Activated T-cell treated with anti-CD3 and anti-CD28 coated beads, Interleukin-2, amount 50 U/mL, for 24 hours (primary cell): ENCODE measurements around the gene TRPM5.

Source experiments
- DNase-seq: peaks from one replicate; pipeline ENCODE4 v3.0.0-alpha.2; 2020
- H3K27ac Mint-ChIP-seq: 2 replicates; pipeline ENCODE4 v1.8.0; 2020; ENCODE audit warnings: mild to moderate bottlenecking, mixed read lengths
- H3K27me3 Mint-ChIP-seq: 2 replicates; pipeline ENCODE4 v1.8.0; 2020; ENCODE audit warnings: mixed read lengths
- H3K36me3 Mint-ChIP-seq: 2 replicates; pipeline ENCODE4 v1.8.0; 2020; ENCODE audit warnings: low read depth, mixed read lengths
- H3K4me1 Mint-ChIP-seq: 2 replicates; pipeline ENCODE4 v1.8.0; 2020; ENCODE audit warnings: low read depth, mixed read lengths
- H3K4me3 Mint-ChIP-seq: 2 replicates; pipeline ENCODE4 v1.8.0; 2020; ENCODE audit warnings: mild to moderate bottlenecking, moderate library complexity, mixed read lengths
- H3K9me3 Mint-ChIP-seq: 2 replicates; pipeline ENCODE4 v1.8.0; 2020; ENCODE audit warnings: mixed read lengths

Gene TRPM5

DNA sequence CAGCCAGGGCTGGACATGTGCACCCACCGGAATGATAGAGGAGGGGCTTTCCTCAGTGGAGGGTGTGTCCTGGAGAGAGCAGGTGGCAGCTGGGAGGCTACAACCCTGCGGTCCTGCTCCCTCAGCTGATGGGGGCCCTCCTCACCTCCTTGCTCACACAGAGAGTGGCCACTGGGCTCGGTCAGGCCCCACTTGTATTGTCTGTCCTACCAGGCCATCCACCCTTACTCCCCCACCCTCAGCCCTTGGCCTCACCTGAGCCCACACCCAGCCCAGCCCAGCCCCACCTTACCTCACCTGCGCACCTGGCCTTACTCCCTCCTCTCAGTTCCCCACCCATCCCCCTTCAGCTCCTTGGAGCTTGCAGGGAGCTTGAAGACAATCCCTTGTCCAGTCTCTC, 3.1 kb downstream of the TRPM5 start:
- Mint-ChIP-seq H3K27ac (no peak overlapping the region), H3K27me3 (peaks cover 4% of the 10 kb centered on the region), H3K4me1 (peaks cover 20% of the 10 kb centered on the region), H3K9me3 (peaks cover 4% of the 10 kb centered on the region), H3K36me3 (no peaks in the 10 kb centered on the region), H3K4me3 (no peak overlapping the region)
- DNase-seq, result no peak

DNA sequence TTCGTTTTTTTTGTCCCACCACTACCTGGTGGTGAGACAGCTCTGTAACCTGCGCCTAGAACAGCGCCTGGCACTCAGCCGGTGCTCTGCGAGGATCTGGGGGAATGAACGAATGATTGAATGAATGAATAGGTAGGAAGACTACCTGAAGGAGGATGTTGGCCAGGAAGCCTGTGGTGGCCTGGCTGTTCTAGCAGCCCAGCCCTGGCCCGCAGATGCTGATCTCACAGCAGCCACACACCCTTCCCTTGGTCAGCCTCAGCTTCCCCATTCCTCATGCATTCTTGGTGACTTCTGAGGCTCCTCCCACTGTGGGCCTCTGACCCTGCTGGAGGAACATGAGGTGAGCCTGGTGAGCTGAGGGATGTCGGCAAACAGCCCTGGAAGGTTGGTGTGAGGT, 3.7 kb downstream of the TRPM5 start:
- no peak overlapping the region for H3K4me3 Mint-ChIP-seq
- H3K9me3 Mint-ChIP-seq, result peaks cover 4% of the 10 kb centered on the region
- H3K36me3 Mint-ChIP-seq, result no peaks in the 10 kb centered on the region
- no peak overlapping the region for H3K27ac Mint-ChIP-seq
- peaks cover 4% of the 10 kb centered on the region for H3K27me3 Mint-ChIP-seq
- peaks cover 17% of the 10 kb centered on the region for H3K4me1 Mint-ChIP-seq
- no peak for DNase-seq

DNA sequence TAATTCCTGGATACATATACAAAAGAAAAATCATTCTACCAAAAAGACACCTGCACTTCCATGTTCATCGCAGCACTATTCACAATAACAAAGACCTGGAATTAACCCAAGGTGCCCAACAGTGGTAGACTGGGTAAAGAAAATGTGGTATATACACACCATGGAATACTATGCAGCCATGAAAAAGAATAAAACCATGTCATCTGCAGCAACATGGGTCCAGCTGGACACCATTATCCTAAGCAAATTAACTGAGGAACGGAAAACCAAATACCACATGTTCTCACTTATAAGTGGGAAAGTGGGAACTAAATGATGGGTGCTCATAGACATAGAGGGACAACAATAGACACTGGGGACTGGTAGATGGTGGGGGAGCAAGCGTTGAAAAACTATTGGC, 4.5 kb downstream of the TRPM5 start:
- no peak overlapping the region for H3K27ac Mint-ChIP-seq
- peaks cover 14% of the 10 kb centered on the region for H3K4me1 Mint-ChIP-seq
- H3K4me3 Mint-ChIP-seq, result no peak overlapping the region
- no peaks in the 10 kb centered on the region for H3K36me3 Mint-ChIP-seq
- DNase-seq, result no peak
- H3K27me3 Mint-ChIP-seq, result peaks cover 4% of the 10 kb centered on the region
- peaks cover 4% of the 10 kb centered on the region for H3K9me3 Mint-ChIP-seq

DNA sequence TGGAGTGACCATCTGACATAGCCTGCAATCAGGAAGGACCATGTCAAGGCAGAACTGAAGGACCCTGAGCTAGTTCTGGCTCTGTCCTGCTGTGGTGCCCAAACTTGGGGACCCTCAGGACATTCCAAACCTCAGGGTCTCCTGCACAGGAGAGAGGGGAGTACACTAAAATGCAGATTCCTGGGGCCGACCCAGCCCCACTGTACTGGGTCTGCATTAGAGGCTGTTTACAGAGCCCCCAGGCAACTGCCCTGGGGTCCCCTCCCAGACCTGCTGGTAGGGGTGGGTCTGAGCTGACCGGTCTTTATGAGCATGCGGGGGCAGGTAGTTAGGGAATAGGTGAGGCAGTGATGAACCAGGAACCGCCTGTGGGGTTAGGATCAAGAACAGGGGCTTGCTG, 6.8 kb downstream of the TRPM5 start:
- Mint-ChIP-seq H3K27ac (no peak overlapping the region), H3K4me1 (peaks cover 3% of the 10 kb centered on the region), H3K36me3 (no peaks in the 10 kb centered on the region), H3K4me3 (no peak overlapping the region), H3K27me3 (no peaks in the 10 kb centered on the region), H3K9me3 (peaks cover 4% of the 10 kb centered on the region)
- no peak for DNase-seq

GRCh38 chr11:2436521-2437031, 7.7 kb downstream of the TRPM5 start:
- Mint-ChIP-seq H3K27ac (no peak overlapping the region), H3K27me3 (no peaks in the 10 kb centered on the region), H3K4me1 (no peaks in the 10 kb centered on the region), H3K4me3 (no peak overlapping the region), H3K9me3 (peaks cover 4% of the 10 kb centered on the region), H3K36me3 (no peaks in the 10 kb centered on the region)
- DNase-seq, result no peak

- H3K4me1 Mint-ChIP-seq, result no peaks in the 10 kb centered on the region
- DNase-seq, result no peak
- no peaks in the 10 kb centered on the region for H3K36me3 Mint-ChIP-seq
- peaks cover 4% of the 10 kb centered on the region for H3K9me3 Mint-ChIP-seq
- H3K4me3 Mint-ChIP-seq, result no peak overlapping the region
- no peaks in the 10 kb centered on the region for H3K27me3 Mint-ChIP-seq
- no peak overlapping the region for H3K27ac Mint-ChIP-seq
Measured at GRCh38 chr11:2436013-2436520, 8.2 kb downstream of the TRPM5 start.

DNA sequence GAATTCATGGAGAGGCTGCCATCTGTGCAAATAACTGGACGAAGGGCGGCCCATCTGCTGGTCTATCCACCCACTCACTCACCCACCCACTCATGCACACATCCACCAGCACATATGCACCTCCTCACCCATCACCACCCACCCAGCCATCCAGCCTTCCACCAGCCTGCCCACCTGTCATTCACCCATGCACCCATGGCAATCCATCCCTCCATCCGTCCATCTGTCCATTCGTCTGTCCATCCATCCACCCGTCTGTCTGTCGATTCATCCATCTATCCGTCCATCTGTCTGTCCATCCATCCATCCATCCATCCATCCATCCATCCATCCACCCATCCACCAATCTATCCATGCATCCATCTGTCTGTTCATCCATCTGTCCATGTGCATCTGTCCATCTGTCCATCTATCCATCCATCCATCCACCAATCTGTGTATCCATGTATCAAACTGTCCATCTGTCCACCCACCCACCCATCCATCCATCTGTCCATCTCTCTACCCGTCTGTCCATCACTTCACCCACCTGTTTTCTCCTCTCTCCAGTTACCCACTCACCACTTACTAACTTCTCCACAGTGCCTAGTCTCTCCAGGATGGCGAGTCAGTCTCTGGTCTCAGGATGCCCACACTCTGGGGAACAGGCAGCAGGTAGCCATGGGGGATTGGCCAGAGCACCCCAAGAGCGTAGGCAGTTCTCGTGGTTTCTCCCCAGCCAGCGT, 8.9 kb downstream of the TRPM5 start:
- Mint-ChIP-seq H3K36me3 (no peaks in the 10 kb centered on the region), H3K4me1 (no peaks in the 10 kb centered on the region), H3K9me3 (peaks cover 4% of the 10 kb centered on the region), H3K27me3 (no peaks in the 10 kb centered on the region), H3K27ac (no peak overlapping the region), H3K4me3 (no peak overlapping the region)
- DNase-seq, result no peak

DNA sequence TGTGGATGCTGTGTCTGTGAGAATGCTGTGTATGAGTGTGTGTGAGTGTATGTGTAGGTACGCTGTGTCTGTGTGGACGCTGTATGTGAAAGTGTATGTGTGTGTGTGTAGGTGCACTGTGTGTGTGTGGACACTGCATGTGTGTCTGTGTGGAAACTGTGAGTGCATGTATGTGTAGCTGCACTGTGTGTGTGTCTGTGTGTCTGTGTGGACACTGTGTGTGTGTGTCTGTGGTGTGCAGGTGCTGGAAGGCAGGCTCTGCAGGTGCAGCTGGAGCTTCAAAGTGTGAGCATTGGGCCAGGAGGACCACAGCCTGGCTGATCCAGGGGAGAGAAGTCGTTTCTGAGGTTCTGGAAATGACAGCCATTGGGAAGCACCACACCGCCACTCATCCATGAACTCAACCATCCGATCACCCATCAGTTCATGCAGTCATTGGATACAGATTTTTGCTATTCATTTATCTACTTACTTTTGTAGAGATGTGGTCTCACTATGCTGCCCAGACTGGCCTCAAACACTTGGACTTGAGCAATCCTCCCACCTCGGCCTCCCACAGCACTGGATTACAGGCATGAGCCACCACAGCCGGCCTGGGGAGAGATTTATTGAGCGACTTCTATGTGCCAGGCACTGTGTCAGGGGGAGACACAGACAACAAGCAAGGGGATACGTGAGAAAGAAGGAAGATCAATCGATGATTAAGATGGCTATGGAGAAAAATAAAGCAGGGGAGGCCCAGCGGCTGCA, 9.6 kb downstream of the TRPM5 start:
- no peaks in the 10 kb centered on the region for H3K36me3 Mint-ChIP-seq
- no peak overlapping the region for H3K27ac Mint-ChIP-seq
- no peak overlapping the region for H3K4me3 Mint-ChIP-seq
- no peak for DNase-seq
- H3K9me3 Mint-ChIP-seq, result no peaks in the 10 kb centered on the region
- no peaks in the 10 kb centered on the region for H3K27me3 Mint-ChIP-seq
- no peaks in the 10 kb centered on the region for H3K4me1 Mint-ChIP-seq

DNA sequence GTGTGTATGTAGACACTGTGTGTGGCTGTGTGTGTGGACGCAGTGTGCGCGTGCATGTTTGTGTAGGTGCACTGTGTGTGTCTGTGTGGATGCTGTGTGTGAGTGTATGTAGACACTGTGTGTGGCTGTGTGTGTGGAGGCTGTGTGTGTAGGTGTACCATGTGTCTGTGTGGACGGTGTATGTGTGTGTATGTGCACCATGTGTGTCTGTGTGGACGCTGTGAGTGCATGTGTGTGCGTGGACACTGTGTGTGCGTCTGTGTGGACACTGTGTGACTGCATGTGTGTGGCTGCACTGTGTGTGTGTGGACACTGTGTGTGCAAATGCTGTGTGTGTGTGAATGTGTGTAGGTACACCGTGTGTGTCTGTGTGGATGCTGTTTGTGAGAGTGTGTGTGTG, 10.3 kb downstream of the TRPM5 start:
- Mint-ChIP-seq H3K27me3 (no peaks in the 10 kb centered on the region), H3K27ac (no peak overlapping the region), H3K36me3 (no peaks in the 10 kb centered on the region), H3K4me3 (no peak overlapping the region), H3K9me3 (no peaks in the 10 kb centered on the region), H3K4me1 (no peaks in the 10 kb centered on the region)
- DNase-seq, result no peak

GRCh38 chr11:2433106-2433925, 11.0 kb downstream of the TRPM5 start:
- no peaks in the 10 kb centered on the region for H3K36me3 Mint-ChIP-seq
- no peaks in the 10 kb centered on the region for H3K27me3 Mint-ChIP-seq
- H3K4me3 Mint-ChIP-seq, result no peak overlapping the region
- DNase-seq, result no peak
- no peaks in the 10 kb centered on the region for H3K4me1 Mint-ChIP-seq
- H3K9me3 Mint-ChIP-seq, result no peaks in the 10 kb centered on the region
- no peak overlapping the region for H3K27ac Mint-ChIP-seq

DNA sequence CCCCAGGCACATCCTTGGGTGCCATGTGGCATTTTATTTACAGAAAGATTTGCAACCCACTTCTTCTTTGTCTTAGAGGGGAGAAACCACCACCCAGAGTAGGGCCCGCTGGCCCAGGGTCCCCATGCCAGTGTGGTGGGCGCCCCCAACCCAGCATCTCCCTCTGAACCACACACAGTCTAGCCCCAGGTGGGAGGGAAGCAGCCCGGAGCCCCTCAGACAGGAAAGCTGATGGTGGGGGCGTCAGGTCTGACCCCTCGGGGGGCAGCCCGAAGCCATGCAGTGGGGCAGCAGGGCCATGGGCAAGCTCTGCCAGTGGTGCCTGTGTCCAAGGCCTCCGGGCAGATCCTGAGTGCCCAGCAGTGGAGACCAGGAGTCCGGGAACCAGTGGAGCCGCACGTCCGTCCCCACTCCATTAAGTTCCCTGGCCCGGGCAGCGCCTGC, 11.7 kb downstream of the TRPM5 start:
- Mint-ChIP-seq H3K9me3 (no peaks in the 10 kb centered on the region), H3K4me1 (no peaks in the 10 kb centered on the region)
- no peak for DNase-seq

DNA sequence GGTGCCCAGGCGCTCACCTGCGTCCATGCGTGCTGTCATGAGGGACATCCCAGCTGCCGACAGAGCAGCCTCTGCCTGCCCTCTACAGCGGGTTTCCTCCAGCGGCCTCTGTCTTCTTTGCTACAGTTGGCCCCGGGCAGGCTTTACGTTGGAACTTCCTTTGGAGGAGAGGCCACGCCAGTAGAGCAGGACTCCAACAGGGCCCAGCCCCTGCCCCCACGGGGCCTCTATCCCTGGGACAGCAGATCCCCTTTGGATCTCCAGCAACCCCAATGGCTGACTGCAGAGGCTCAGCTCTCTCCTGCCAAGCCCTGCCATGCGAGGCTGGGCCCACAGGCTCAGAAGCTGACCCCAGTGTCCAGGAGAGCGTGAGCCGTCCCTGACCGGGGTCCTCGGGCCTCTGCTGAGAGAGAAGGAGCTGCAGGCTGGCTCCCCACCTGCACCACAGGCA, 12.1 kb downstream of the TRPM5 start:
- Mint-ChIP-seq H3K4me1 (no peaks in the 10 kb centered on the region), H3K9me3 (no peaks in the 10 kb centered on the region), H3K4me3 (no peak overlapping the region), H3K36me3 (no peaks in the 10 kb centered on the region), H3K27me3 (no peaks in the 10 kb centered on the region), H3K27ac (no peak overlapping the region)
- no peak for DNase-seq

More for the DNA sequence above, 11.7 kb downstream of the TRPM5 start:
- Mint-ChIP-seq H3K27ac (no peak overlapping the region), H3K36me3 (no peaks in the 10 kb centered on the region), H3K4me3 (no peak overlapping the region), H3K27me3 (no peaks in the 10 kb centered on the region)

DNA sequence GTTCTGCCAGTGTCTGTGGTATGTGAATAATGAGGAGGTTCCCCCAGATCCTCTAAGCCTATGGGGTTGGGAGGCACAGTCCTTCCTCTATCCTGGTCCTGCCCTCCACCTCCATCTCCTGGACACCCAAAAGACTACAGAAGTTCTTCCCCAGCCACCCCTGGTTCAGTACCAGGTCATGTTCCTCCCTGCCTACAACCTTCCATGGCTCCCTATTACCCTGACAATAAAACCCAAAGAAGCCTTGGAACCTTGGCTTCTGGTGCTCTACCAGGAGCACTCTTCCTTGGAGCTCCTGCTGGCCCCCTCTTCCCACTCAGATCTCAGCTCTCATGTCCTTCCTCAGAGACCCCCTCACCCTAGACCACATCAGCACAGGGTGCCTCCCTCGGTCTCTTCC, 12.9 kb downstream of the TRPM5 start:
- Mint-ChIP-seq H3K4me1 (no peaks in the 10 kb centered on the region), H3K27ac (no peak overlapping the region), H3K36me3 (no peaks in the 10 kb centered on the region)

GRCh38 chr11:2428322-2428795, 16.0 kb downstream of the TRPM5 start:
- Mint-ChIP-seq H3K27ac (no peak overlapping the region), H3K36me3 (no peaks in the 10 kb centered on the region), H3K27me3 (no peaks in the 10 kb centered on the region), H3K4me3 (no peak overlapping the region), H3K4me1 (no peaks in the 10 kb centered on the region), H3K9me3 (no peaks in the 10 kb centered on the region)
- peak; percentile 90 for DNase-seq

More for the DNA sequence above, 12.9 kb downstream of the TRPM5 start:
- no peak overlapping the region for H3K4me3 Mint-ChIP-seq
- H3K27me3 Mint-ChIP-seq, result no peaks in the 10 kb centered on the region
- no peaks in the 10 kb centered on the region for H3K9me3 Mint-ChIP-seq
- no peak for DNase-seq
